Fibroblast of skin of left biceps (primary cell): ENCODE results near the gene UQCC2.
A peak's percentile ranks its signal among the peaks of the same experiment; 100 is the strongest.

Source experiments
- DNase-seq, 2 experiments: peaks; one replicate each; pipeline ENCODE4 v3.0.0-alpha.2; 2013; ENCODE audit warnings: low read depth in 2 of 2

UQCC2 gene

DNA sequence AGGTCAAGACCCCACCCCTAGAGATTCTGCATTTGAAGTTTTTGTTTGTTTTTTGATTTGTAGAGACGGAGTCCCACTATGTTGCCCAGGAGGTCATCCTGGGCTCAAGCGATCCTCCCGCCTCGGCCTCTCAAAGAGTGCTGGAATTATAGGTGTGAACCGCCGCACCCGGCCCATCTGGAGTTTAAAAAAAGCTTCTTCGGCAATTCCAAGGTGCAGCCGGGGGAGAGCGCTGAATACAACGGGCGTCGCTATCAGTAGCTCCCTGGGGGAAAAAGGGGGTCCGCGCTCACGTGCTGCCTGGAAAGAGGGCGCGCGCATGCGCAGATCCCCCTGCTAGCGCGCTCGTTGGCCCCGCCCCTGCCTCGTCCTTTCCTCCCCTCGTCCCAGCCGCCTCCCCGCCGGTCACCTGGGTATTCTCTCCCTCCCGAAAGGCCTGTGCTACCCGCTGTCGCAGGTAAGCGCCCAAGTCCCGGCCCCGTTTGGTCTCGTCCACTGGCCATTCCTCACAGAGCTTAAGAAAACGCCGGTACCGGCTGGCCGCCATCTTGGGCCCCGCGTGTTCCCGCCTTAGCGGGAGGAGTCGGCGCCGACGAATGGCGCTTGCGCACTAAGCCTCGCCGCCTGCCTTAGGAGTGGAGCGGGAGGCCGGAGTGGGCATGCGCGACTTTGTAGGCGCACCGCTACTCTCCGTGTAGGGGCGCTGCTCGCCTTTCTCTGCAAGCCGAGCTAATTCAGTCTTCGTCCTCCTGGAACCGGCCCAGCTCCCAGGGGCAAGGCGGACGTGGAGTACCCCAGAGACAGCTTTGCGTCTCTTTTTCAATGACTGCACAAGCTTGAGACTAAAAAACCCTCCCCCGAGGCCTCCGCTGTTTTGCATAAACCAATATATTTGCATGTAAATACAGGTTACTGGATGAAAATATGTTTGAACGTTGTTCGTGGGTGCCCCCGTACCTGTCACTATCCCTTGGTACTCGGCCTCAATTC lies at the start of gene UQCC2:
TSS of gene UQCC2 (minus strand) at position 561 of the 990 bp plus-strand sequence. CDS start at position 547, 14 bp downstream.
- peak; percentile 89 to 91 for DNase-seq

DNA sequence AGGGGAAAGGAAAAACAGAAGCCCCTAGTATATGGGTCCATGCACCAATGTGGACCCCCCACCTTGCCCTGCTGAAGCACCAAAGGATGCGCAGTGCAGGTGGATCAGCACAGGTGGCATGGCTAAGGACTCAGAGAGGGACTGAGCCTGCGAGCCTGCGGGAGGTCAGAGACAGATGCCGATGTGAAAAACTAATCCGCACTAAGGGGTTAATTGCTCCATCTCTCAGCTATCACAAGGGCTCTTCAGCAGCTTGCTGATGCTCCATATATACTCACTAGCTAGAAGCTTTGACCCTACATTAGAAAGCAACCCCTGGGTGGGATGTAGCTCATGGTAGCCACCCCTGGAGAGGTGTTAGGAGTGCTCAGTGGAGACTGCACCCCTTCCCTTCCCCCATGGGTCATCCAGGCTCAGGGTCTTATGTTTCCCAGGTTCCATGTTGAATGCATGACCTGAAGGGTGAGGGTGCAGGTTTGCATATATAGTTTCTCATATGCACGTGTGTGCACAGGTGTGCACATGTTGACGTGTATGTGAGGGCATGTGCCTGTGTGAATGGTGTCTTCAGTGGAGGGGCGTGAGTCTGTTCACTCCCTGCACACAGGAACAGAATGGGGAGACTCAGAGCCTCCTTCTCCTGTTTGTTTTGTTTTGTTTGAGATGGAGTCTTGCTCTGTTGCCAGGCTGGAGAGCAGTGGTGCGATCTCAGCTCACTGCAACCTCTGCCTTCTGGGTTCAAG lies 48.6 kb upstream of the UQCC2 start:
- no peak for DNase-seq

DNA sequence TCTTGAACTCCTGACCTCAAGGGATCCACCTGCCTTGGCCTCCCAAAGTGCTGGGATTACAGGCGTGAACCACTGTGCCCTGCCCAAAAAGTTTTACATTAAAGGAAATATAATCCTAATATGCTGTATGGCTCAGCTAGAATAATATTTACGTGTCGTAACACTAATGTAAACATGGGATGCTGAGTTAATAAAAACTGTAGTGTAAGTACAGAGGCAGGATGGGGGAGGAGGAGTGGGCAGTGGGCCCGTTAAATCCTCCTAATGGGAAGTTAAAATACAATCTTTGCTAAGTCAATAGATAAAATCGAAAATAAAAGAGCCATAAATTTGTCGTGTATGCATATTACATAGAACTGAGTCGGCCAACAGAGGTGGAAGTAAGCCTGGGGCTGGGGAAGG lies 47.3 kb upstream of the UQCC2 start:
- no peak for DNase-seq

DNA sequence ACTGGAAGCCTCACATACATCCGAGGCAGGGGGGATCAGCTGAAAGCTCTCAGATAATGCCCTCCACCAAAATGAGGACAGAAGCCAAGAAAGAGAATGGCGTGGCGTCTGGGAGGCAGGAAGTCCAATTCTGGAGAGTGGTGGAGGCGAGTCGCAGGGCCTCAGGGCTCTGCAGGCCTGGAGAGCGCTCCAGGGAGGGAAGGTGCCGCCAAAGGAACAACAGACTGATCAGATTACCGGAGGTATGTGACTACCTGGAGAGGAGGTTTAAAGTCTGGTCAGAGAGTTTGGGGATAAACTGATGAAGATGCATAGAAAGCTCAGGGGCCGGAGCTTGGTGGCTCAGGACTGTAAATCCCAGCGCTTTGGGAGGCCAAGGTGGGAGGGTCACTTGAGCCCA lies 46.4 kb upstream of the UQCC2 start:
- DNase-seq: no peak

DNA sequence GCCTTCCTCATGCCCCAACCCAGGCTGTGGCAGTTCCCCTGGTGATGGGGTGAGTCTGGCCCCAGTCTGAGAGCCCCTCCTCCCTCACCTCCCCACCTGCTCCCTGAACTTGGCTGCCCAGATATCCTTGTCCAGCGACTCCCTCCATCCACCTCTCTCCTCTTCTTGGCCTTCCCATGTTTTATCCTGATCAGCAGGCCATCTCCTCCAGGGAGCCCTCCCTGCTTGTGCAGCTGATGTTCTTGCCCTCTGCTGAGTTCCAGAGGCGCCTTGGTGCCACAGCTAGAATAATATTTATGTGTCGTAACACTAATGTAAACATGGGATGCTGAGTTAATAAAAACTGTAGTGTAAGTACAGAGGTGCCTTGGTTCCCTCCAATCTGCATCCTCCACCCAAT lies 45.6 kb upstream of the UQCC2 start:
- no peak for DNase-seq

DNA sequence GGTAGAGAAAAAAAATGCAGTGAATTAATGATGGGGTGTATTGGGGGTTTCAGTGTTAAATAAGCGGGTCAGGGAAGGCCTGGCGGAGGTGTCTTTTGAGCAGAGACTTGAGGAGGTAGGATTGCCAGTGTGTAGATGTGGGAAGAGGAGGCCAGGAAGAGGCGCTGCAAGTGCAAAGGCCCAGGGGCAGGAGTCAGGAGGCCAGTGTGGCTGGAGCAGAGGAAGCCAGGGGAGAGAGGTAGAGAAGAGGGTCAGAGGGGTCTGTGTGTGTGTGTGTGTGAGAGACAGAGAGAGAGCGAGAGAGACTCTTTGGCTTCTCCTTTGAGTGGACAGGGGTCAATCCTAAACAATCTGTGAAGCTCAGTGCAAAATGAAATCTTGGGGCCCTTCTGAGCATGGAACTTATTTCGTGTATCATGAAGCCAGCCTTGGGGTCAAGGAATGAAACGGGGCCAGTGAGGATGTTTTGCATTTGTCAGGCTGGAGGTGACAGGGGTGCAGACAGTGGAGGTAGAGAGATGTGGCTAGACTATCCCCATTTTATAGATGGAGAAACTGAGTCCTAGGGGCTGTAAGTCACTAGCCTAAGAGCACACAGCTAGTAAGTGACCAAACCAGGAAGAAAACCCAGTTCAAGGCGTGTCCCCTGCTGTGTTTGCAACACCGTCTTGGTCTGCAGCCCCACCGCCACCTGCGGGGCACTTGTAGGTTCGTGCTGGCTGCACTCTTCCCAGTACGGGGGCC lies 44.9 kb upstream of the UQCC2 start:
- DNase-seq: no peak

- no peak for DNase-seq
Measured at GRCh38 chr6:33755070-33755869, 43.8 kb upstream of the UQCC2 start.

- no peak for DNase-seq
Measured at GRCh38 chr6:33754222-33754621, 42.7 kb upstream of the UQCC2 start.

GRCh38 chr6:33752646-33753015 lies 41.1 kb upstream of the UQCC2 start:
- DNase-seq: no peak

GRCh38 chr6:33751771-33752645 lies 40.5 kb upstream of the UQCC2 start:
- no peak for DNase-seq

GRCh38 chr6:33750244-33750991 lies 38.9 kb upstream of the UQCC2 start:
- DNase-seq: no peak

DNA sequence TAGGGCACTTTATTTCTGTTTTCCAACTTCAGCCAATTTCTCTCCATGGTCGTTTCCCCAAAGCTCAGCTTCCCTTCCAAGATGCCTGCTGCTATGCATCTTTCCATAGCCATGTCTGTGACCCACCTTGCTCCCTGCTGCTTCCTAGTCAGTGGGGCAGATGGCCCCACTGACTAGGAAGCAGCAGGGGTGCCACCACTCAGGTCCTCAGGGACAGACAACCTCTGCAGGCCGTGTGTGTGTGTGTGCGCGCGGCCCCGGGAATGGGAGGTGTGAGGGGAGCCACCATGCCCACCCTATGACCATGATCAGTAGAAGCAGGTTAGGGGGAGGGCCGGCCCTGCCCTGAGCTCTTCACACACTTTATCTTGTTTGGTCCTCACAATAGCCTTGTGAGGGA lies 37.9 kb upstream of the UQCC2 start:
- no peak for DNase-seq

DNA sequence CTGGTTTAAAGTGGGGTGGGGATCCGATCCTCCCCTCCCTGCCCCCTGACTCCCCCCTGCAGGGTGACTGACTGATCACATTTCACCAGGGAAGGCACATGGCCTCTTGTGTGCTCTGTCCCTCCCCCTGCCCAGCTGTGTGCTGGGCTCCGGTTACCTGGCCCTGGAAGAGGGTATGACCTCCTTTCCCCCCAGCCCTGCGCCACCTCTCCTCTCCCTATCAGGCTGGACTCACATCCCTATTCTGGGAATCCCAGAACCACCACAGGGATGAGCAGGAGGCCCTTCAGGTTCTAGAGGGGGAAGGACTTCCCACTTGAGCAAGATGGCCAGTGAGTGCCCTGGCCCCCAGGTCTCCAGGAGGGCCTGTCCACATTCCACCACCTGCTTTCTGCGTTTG lies 37.3 kb upstream of the UQCC2 start:
- no peak for DNase-seq

GRCh38 chr6:33747823-33748222 lies 36.3 kb upstream of the UQCC2 start:
- no peak for DNase-seq

DNA sequence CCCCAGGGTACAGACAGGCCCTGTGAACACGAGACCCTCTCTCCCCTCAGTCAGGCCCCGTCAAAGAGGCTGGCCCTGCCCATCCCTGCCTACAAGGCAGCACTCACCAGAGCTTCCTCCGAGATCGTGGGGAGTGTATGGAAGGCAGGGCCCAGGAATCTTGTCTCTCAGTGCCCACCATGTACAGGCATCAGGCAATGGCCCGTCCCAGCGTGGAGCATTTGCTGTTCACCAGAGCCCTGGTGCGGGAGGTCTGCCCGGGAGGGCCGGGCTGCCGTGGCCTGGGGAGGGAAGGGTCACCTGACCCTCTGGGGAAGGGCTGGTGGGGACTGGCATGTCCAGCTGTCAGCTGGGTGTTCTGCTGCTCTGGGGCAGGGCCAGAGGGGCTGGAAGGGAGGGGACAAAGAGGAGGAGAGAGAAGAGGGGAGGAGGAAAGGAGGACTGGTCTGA lies 35.2 kb upstream of the UQCC2 start, which contains the start of gene IP6K3:
TSS of gene IP6K3 (minus strand) at position 255 of the 450 bp plus-strand sequence. CDS start 11,429 bp downstream, outside the sequence.
- no peak for DNase-seq

GRCh38 chr6:33746036-33746600 lies 34.6 kb upstream of the UQCC2 start:
- no peak for DNase-seq

DNA sequence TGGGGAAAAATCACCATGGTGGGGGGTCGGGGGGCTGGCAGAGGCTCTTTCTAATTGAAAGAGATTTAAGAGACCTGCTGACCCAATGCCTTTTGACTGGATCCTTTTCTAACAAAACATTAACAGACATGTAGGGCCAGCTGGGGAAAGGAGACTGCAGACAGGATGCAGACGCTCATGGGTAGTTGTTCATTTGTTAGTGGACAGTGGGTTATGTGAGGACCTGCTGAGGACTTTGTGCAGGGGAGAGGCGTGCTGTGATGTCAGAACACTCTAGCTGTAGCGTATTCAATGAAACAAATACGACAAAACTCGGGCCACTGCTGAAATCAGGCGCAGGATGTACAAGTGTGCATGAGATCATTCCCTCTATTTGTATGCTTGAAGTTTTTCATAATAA lies 34.0 kb upstream of the UQCC2 start:
- DNase-seq: no peak

DNA sequence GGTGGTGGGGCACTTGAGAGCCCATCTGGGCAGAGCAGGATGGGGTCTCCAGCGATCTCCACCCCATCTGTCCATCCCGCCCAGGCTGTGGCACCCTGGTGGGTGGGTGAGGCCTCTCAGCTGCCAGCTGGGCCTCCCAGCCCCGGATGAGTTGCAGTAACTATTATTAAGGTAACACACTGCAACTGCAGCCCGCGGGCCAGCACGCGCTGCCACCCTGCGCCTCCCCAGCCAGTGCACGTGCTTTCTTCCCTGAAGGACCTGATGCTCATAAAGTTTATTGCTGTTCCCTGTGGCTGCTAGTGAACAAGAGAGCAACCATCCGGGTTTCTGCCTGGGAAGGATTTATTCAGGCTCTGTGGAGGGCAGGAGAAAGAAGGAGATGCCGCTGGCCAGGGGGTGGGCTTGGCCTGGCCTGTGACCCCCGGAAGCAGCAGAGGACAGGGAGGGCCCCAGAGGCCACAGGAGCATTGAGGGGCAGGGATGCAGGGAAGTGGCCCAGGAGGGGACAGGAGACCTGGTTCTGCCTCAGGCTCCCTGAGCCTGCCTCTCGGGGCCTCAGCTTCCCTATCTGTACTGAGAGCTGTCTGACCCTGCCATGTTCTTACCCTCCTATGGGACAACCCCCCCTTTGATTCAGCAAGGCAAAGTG lies 33.5 kb upstream of the UQCC2 start:
- DNase-seq: no peak
